Myocyte (in vitro differentiated cells): ENCODE measurements around the gene CADPS. TPM values are rescaled to one million over a fixed set of nuclear protein-coding genes. Genes with fewer than 3 reads are reported as not detected.
A peak's percentile ranks its signal among the peaks of the same experiment; 100 is the strongest.

Experiments
- DNase-seq: peaks from one replicate; pipeline ENCODE4 v3.0.0-alpha.2; 2012; ENCODE audit warnings: low read depth
- polyA plus RNA-seq: library from polyadenylated mRNA; unstranded; fragments of >200 nt; gene quantifications from one replicate; pipeline ENCODE4 v1.2.1, GENCODE V29; 2012; ENCODE audit warnings: missing spikeins
- total RNA-seq: library from RNA; depleted of rRNA; stranded (reverse); fragments of >200 nt; gene quantifications from 2 replicates; pipeline ENCODE4 v1.2.3, GENCODE V29; 2014

Gene CADPS
- total RNA-seq, result not detected in 2 replicates
- not detected for polyA plus RNA-seq

GRCh38 chr3:62874711-62875557, at the start of gene CADPS:
TSS of gene CADPS (minus strand) at chr3:62875416. CDS start at chr3:62875029, 387 bp downstream.
- no peak for DNase-seq

DNA sequence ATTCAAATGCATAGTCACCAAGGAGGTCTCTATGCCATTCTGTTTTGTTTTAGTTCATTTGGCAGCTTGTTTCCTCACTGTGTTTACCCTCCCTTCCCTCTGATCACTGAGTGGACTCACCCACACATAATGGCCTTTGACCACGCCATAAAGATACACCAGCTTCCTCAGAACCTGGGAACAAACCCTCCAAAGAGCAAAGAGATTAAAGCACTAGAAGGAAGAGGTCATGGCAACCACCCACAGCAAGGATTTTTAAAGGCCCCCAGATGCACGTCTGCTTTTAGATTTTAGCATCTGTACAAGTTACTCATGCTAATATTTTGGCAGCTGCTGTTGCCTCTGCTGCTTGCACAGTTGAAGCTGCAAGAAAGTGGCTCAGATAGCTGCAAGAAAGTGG, 47.9 kb upstream of the CADPS start:
- DNase-seq, result no peak

GRCh38 chr3:62922326-62922725, 47.1 kb upstream of the CADPS start:
- no peak for DNase-seq

GRCh38 chr3:62920466-62920784, 45.2 kb upstream of the CADPS start:
- no peak for DNase-seq

- DNase-seq, result no peak
These were observed 44.7 kb upstream of the CADPS start for GRCh38 chr3:62919784-62920465.

DNA sequence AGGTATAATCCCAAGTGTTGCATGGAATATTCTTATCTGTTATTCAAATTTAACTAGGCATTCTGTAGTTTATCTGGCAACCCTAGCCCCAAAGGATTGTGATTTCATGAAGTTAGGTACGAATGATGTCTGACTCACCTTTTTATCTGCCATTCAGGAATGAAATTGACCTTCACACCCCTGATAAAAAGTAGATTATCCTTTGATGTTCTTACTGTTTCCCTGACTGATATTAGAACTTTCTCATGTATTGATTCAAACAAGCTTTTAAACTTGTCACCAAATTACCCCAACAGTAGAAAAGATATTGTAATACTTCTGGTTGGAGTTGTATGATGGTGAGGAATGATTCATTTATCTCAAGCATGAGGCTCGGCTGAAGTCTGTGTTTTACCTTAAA, 43.6 kb upstream of the CADPS start:
- DNase-seq, result no peak

DNA sequence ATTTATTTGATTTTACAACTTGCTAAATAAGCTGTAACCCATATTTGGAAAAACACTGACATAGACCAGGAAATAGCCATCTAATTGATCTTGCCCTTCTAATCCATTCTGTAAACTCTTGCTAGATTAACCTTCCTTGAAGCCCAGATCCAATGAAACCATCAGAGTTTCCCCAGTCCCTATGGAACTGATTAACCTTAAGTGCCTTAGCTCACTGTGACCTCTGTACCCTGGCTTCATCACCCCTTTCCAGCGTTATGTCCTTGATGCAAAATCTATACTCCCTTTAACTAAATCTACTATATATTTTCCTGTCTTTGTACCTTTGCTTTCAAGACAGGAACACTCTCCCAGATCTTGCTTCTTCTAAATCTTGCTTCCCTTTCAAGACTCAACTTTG, 42.9 kb upstream of the CADPS start:
- DNase-seq, result no peak

GRCh38 chr3:62911526-62911925, 36.3 kb upstream of the CADPS start:
- no peak for DNase-seq

DNA sequence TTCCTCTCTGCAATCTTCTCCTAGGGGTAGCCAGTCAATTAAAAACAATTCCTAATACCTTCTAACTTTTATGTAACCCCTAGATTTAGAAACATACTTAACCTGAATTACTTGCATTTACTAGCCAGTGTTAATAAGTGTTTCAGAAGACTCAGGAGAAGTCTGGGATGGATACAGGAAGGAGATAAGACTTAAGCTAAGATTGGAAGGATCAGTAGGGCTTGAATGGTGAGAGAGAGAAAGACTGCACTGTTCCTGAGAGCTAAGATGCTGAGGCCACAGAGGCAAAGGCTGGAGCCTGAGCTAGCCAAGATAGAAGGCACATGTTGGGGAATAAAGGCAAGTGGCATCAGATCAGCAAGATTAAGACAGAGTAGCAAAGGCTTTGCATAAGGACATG, 30.1 kb upstream of the CADPS start:
- DNase-seq, result no peak

- no peak for DNase-seq
These were observed 23.6 kb upstream of the CADPS start for GRCh38 chr3:62898530-62899496.

DNA sequence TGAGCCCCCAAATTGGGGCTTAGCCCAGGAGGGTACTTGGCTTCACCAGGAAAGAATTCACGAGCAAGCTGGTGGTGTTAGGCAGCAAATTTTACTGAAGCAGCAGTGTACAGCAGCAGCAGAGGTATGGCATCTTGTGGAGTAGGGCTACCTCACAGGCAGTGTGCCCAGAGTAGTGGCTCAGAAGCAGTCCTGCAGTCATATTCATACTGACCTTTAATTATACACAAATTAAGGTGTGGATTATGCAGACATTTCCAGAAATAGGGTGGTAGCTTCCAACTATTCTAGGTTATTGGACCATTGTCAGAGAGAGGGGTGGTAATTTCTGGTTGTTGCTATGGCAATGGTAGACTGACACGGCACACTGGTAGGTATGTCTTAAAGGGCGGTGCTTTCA, 20.7 kb upstream of the CADPS start:
- DNase-seq, result no peak

DNA sequence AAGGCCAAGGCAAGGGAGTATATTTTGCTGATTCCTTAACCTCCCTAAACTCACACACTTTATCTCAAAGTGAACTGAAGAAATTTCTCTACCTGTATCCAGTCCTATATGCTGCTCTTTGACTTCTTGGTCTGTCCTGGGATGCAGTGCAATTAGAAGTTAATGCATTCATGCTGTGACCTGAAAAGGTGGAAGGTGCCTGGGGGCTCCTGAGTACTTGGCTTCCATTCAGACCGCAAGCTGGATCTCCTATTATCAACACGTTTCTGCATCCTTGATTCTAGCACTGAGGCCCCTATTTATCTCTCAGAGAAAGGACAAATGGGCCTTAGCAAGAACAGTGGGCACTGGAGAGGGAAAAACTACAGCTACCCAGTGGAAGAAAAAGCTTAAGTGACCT, 17.7 kb upstream of the CADPS start:
- no peak for DNase-seq

- no peak for DNase-seq
These were observed 16.8 kb upstream of the CADPS start for GRCh38 chr3:62892045-62892444.

DNA sequence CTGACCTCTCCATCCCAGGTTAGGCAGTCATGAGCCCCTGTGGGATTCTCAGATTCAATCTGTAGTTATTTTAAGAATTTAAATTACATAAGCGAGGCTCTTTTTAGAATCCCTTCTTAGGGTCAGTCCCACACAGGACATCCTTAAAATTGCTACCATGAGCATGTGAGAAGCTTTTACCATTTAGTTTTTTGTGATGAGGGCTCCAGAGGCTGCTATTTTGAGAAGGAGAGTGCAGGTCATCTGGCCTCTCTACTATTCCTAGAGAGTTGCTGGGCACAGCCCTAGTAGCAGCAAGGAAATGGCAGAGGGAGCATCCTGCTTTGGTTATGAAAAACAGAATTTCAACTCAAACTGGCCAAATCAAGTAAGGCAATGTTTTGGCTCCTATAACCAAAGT, 13.6 kb upstream of the CADPS start:
- no peak for DNase-seq

DNA sequence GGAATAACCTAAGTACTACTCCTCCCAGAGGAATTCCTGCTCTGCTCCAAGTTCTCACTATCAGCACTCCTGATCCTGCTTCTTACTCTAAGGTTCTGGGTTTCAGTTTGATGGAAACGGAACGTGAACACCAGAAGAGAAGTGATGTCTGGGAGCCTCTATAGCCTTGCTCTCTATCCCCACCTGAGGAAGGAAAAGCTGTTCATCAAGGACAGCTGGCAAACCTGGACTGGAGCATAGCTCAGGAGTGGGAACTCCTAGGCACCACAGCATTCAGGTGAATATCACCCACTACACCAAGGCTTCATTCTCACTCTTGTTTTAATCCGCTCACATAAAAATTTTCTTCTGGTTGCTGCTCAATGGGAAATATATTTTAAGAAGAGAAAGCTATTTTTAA, 13.0 kb upstream of the CADPS start:
- DNase-seq, result no peak

GRCh38 chr3:62885136-62885535, 9.9 kb upstream of the CADPS start:
- DNase-seq, result no peak

DNA sequence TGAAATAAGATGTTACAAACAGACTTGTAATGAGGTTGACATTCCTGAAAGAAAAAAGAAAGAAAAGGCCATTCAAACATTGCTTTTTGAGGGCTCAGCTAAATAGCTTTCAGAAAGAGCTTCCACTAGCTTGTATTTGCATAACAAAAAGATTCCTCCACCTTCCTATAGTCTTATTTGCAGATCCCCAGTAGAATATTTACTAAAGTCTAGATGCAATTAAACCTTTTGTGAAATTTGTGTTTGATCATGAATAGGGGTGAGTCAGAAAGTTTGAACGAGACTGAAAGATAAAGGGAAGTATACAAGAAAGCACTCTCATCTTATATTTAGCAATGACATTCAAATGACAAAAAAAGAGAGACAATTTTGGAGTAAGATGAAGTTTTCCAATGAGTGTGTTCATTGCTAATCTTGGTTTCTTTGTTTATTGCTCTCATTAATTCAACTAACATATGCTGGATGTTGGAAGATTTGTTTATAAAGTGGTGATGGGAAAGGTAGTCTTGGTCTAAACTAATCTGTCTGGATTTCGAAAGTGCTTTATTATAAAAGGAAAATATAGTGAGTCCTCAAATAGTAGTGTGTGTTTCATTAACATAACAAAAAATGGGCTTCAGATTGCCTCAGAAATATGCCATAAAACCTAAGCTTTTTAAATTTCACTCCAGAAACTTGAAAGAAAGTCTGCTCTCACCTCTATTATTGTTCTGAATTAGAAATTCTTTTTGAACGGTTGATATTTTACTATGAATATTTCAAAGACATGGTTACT, 9.1 kb upstream of the CADPS start:
- DNase-seq, result no peak

DNA sequence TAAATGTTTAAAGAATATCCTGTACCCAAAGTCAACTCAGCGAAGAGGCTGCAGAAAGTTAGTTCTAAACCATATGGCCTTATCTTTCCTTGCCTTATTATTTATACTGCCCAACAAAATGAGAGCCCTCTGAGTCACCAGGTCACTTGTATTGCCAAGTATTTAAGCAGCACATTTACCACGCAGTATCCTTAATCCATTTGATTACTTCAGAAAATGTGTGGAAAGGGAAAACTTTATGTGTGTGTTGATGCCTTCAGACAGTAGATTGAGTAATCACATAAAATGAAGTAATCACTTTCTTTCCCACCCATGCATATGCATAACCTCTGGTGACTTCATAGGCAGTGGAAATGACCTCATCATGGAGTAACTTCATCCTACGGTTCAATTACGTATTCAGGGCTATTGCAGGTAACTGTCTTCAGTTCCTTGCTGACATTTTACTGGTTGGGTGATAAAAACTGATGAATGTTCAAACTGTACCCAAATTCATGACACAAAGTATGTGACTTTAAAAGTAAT, 7.5 kb upstream of the CADPS start:
- no peak for DNase-seq

- DNase-seq, result peak; percentile 52
These were observed 848 bp upstream of the CADPS start for GRCh38 chr3:62876064-62876463.

- DNase-seq, result no peak
These were observed 364 bp upstream of the CADPS start for GRCh38 chr3:62875558-62876002.
